ENCODE data around the gene TXNL4B.
"Not testable (repeated sequence)": the region's sequence is repeated elsewhere in the genome, so short reads cannot be mapped to it uniquely, and the experiment has no call there.

TXNL4B gene

DNA sequence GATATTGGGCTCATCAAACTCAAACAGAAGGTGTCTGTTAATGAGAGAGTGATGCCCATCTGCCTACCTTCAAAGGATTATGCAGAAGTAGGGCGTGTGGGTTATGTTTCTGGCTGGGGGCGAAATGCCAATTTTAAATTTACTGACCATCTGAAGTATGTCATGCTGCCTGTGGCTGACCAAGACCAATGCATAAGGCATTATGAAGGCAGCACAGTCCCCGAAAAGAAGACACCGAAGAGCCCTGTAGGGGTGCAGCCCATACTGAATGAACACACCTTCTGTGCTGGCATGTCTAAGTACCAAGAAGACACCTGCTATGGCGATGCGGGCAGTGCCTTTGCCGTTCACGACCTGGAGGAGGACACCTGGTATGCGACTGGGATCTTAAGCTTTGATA is 33.0 kb downstream of the TXNL4B start:
- TF ChIP-seq CTCF (IDR thresholded peaks at IDR 0.05; ENCODE audit: control insufficient read depth, extremely low read depth, insufficient read depth), result no peak
- no peak for DNase-seq (ENCODE audit: low read depth)
- no peak overlapping the region for H3K4me3 ChIP-seq (ENCODE audit: low read depth, low read length)

GRCh38 chr16:72059060-72059459 is 34.4 kb downstream of the TXNL4B start:
- H3K4me3 ChIP-seq (ENCODE audit: low read depth, low read length); DNase-seq (ENCODE audit: low read depth): not testable (repeated sequence)

DNA sequence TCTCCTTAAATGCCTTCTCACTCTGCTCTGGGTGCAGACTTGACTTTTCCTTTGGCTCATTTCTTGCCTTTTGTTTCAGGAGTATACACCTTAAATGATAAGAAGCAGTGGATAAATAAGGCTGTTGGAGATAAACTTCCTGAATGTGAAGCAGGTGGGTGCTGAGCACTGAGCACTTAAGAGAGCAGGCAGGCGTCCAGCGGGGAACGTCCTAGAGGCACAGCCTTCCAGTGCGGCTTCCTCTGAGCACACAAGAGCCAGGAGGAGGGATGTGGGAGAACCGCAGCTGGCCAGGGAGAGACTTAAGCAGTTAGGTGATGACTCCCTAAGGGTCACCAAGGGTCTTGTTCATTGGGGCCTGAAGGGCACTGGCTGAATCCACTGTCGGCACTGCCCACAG is 36.1 kb downstream of the TXNL4B start:
- not testable (repeated sequence) for DNase-seq (ENCODE audit: low read depth); H3K4me3 ChIP-seq (ENCODE audit: low read depth, low read length)

DNA sequence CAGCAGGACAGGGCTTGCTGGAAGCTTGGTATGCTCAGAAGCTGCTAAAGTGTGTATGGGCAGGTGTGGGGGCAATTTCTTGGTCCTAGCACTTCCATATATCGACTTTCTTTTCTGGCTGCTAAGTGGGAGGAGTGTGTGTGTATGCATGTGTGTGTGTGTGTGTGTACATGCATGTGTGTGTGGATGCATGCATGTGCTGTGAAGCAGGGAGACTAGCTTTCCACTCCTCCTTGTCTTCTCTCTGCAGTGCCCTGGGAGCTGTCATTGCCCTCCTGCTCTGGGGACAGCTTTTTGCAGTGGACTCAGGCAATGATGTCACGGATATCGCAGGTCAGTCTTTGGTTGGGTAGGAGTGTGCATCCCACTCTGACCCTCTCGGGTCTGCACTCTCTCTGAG is 37.5 kb downstream of the TXNL4B start:
- H3K4me3 ChIP-seq (ENCODE audit: low read depth, low read length), result no peak overlapping the region
- no peak for TF ChIP-seq CTCF (IDR thresholded peaks at IDR 0.05; ENCODE audit: control insufficient read depth, extremely low read depth, insufficient read depth)
- DNase-seq (ENCODE audit: low read depth), result no peak

DNA sequence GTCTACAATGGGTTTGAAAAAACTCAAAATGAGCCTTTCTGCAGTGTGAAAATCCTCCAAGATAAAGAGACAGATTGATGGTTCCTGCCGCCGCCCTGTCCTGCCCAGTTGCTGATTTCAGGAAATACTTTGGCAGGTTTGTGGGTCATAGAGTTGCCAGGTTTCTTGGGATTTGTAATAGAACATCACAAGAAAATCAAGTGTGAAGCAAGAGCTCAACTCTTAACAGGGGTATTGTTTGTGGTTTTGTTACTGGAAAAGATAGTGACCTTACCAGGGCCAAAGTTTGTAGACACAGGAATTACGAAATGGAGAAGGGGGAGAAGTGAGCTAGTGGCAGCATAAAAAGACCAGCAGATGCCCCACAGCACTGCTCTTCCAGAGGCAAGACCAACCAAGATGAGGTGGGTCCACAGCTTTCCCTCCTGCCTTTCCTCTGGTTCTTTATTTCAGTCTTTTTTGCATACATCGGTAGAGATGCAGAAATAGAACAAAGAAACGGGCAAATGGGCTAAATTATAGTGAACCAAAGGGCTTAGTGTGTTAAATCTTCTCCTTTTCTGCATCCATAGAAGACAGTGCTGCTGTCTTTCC is 39.1 kb downstream of the TXNL4B start, which contains the start of gene HP:
HP (plus strand) TSS at position 252 of the 594 bp plus-strand sequence; CDS start at position 400, 148 bp downstream.
- not testable (repeated sequence) for DNase-seq (ENCODE audit: low read depth); H3K4me3 ChIP-seq (ENCODE audit: low read depth, low read length)

DNA sequence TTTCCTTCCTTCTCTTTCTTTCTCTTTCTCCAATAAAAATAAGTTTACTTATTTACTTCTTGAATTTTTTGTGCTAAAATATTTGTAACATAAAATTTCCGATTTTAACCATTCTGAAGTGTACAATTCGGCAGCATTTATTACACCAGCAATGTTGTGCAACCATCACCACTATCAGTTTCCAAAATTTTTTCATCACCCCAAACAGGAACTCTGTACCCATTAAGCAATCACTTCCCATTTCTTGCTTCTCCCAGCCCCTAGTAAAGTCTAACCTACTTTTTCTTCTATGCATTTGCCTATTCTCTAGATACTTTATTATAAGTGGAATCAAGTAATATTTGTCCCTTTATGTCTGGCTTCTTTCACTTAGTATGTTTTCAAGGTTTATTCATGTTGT is 41.6 kb downstream of the TXNL4B start:
- H3K4me3 ChIP-seq (ENCODE audit: low read depth, low read length), result no peak overlapping the region
- DNase-seq (ENCODE audit: low read depth), result no peak
- no peak for TF ChIP-seq CTCF (IDR thresholded peaks at IDR 0.05; ENCODE audit: control insufficient read depth, extremely low read depth, insufficient read depth)

DNA sequence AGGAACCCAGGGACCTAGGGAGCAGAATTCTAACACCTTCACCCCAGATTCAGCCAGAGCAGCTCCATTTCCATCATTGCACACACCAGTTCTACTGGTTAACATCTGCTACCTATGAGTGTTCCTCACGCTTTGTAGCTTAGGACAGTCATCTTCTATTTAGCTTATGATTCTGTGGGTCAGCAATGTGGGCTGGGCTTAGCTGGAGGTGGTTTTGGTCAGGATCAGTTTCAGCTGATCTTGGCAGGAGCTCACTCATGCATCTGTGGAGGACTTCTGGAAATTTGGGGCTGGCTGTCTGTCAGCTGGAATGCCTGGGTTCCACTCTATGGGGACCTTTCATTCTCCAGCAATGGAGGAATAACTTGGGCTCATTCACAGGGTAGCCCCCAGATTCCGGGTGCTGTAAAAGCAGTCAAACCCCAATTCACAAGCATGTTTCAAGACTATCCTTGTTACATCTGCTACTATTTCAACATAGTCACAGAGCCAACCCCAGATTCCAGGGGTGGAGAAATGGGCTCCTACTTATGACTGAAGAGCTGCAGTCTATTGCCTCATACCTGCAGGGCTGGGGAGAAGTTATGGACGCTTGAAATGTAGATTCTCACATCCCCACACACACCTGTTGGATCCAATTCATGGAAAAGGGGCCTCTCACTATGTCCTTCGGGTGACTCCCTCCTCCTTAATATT is 42.5 kb downstream of the TXNL4B start:
- no peak for TF ChIP-seq CTCF (IDR thresholded peaks at IDR 0.05; ENCODE audit: control insufficient read depth, extremely low read depth, insufficient read depth)
- H3K4me3 ChIP-seq (ENCODE audit: low read depth, low read length), result no peak overlapping the region
- no peak for DNase-seq (ENCODE audit: low read depth)

DNA sequence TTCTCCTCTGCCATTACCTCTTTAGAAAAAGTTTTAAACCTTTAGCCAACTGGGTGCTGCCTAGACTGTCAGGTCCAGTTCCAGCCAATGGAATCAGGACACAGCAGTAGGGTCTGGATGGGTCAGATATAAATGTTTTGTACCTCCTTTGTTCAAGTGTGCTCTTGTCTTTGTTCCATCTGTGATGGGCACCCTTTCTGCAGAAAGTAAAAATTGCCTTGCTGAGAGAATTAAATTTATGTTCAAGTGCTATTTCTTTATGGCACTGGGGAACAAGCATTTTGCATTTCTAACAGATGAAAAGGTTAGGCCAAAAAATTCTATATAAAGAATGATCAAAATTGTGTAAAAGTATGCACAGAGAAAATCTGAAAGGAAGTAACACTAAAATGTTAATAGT is 44.3 kb downstream of the TXNL4B start:
- no peak overlapping the region for H3K4me3 ChIP-seq (ENCODE audit: low read depth, low read length)

More for the DNA sequence above, 44.3 kb downstream of the TXNL4B start:
- DNase-seq (ENCODE audit: low read depth), result no peak
- TF ChIP-seq CTCF (IDR thresholded peaks at IDR 0.05; ENCODE audit: control insufficient read depth, extremely low read depth, insufficient read depth), result no peak
